SH-SY5Y (cell line): ENCODE data around the gene ARF3.

Source experiments
- GATA2 ChIP-seq: IDR thresholded peaks from 2 replicates; pipeline ENCODE4 v1.6.1; 2011; ENCODE audit warnings: mild to moderate bottlenecking, low read depth, low read length
- GATA3 ChIP-seq: IDR thresholded peaks from 2 replicates; pipeline ENCODE4 v1.6.1; 2011; ENCODE audit warnings: low read depth, mild to moderate bottlenecking, low read length, moderate library complexity

ARF3 gene

GRCh38 chr12:48957141-48958048 is at the start of gene ARF3:
ARF3 (minus strand) TSS chr12:48957487; CDS start chr12:48941095, 16,392 bp downstream.
- TF ChIP-seq GATA2: no peak
- TF ChIP-seq GATA3: no peak

- no peak for TF ChIP-seq GATA3
- no peak for TF ChIP-seq GATA2
Observed at GRCh38 chr12:49000346-49000745, 43.1 kb upstream of the ARF3 start.

GRCh38 chr12:48999371-49000131 is 42.3 kb upstream of the ARF3 start, which contains the start of gene DDN:
DDN (minus strand) TSS chr12:48999375; CDS start chr12:48999287, 88 bp downstream.
- TF ChIP-seq GATA3 (no peak), GATA2 (no peak)

- no peak for TF ChIP-seq GATA2
- TF ChIP-seq GATA3: no peak
Observed at GRCh38 chr12:48998497-48999353, 41.4 kb upstream of the ARF3 start.

- TF ChIP-seq GATA3 (no peak), GATA2 (no peak)
Observed at GRCh38 chr12:48997719-48998496, 40.6 kb upstream of the ARF3 start.

GRCh38 chr12:48996794-48997718 is 39.8 kb upstream of the ARF3 start:
- TF ChIP-seq GATA2: no peak
- TF ChIP-seq GATA3: no peak

GRCh38 chr12:48995086-48995879 is 38.0 kb upstream of the ARF3 start:
- TF ChIP-seq GATA2 (no peak), GATA3 (no peak)

GRCh38 chr12:48994224-48995085 is 37.2 kb upstream of the ARF3 start:
- TF ChIP-seq GATA3 (no peak), GATA2 (no peak)

- TF ChIP-seq GATA2 (no peak), GATA3 (no peak)
Observed at GRCh38 chr12:48993787-48994186, 36.5 kb upstream of the ARF3 start.

- TF ChIP-seq GATA3 (no peak), GATA2 (no peak)
Observed at GRCh38 chr12:48991247-48992050, 34.2 kb upstream of the ARF3 start.
